Lower leg skin (tissue), 3 donors: ENCODE results near the gene MTUS2.

ENCODE experiments used
- CTCF ChIP-seq, 3 donors: fragments of 450-650 bp; IDR thresholded peaks; one replicate each; pipeline ENCODE4 v1.5.1; 2016; ENCODE audit warnings: antibody characterized with exemption in 3 of 3, mild to moderate bottlenecking in 3 of 3, moderate library complexity in 2 of 3
- POLR2A ChIP-seq, 2 donors: fragments of 450-650 bp; IDR thresholded peaks; one replicate each; pipeline ENCODE4 v1.6.1; 2016 to 2017; ENCODE audit warnings: antibody characterized with exemption in 2 of 2, mild to moderate bottlenecking in 1 of 2, moderate library complexity in 1 of 2

- TF ChIP-seq CTCF (IDR thresholded peaks at IDR 0.05): no peak
- TF ChIP-seq POLR2A (IDR thresholded peaks at IDR 0.05): no peak
These were observed 664.7 kb downstream of the MTUS2 start for GRCh38 chr13:29484796-29485195.
